WTC11 (cell line): ENCODE data around the gene PROC.

Source experiments
- ATF3 ChIP-seq: sonication (generic); formaldehyde crosslinking; conservative IDR thresholded peaks from 2 replicates; pipeline ENCODE4 v1.8.1; 2022; ENCODE audit warnings: mild to moderate bottlenecking, missing genetic modification reagents
- CBFB ChIP-seq: sonication (generic); formaldehyde crosslinking; IDR thresholded peaks from 2 replicates; pipeline ENCODE4 v1.8.1; 2022; ENCODE audit warnings: mild to moderate bottlenecking, low read depth, missing genetic modification reagents
- CREB1 ChIP-seq: sonication (generic); formaldehyde crosslinking; IDR thresholded peaks from 2 replicates; pipeline ENCODE4 v1.8.0; 2023; ENCODE audit warnings: mild to moderate bottlenecking, missing genetic modification reagents
- CTCF ChIP-seq: fragments of 200-600 bp; IDR thresholded peaks from 2 replicates; pipeline ENCODE4 v1.8.0; 2022; ENCODE audit warnings: antibody characterized with exemption
- ELF4 ChIP-seq: sonication (generic); formaldehyde crosslinking; IDR thresholded peaks from 2 replicates; pipeline ENCODE4 v1.8.1; 2022; ENCODE audit warnings: low read depth, mild to moderate bottlenecking, moderate library complexity, missing genetic modification reagents
- EMX1 ChIP-seq: fragments of 250-450 bp; sonication (Bioruptor Pico); IDR thresholded peaks from 2 replicates; pipeline ENCODE4 v1.8.0; 2021; ENCODE audit warnings: mild to moderate bottlenecking
- ESRRA ChIP-seq: sonication (generic); formaldehyde crosslinking; IDR thresholded peaks from 2 replicates; pipeline ENCODE4 v1.8.1; 2022; ENCODE audit warnings: mild to moderate bottlenecking, missing genetic modification reagents, borderline replicate concordance
- PRDM15 ChIP-seq: sonication (generic); formaldehyde crosslinking; IDR thresholded peaks from 2 replicates; pipeline ENCODE4 v1.8.0; 2022; ENCODE audit warnings: missing genetic modification reagents
- SMAD4 ChIP-seq: sonication (generic); formaldehyde crosslinking; IDR thresholded peaks from 2 replicates; pipeline ENCODE4 v1.8.0; 2022; ENCODE audit warnings: mild to moderate bottlenecking, missing genetic modification reagents
- SP1 ChIP-seq: sonication (generic); formaldehyde crosslinking; conservative IDR thresholded peaks from 2 replicates; pipeline ENCODE4 v1.8.1; 2022; ENCODE audit warnings: missing genetic modification reagents
- ZNF263 ChIP-seq: sonication (generic); formaldehyde crosslinking; IDR thresholded peaks from 2 replicates; pipeline ENCODE4 v1.8.1; 2022; ENCODE audit warnings: low read depth, mild to moderate bottlenecking, moderate library complexity, missing genetic modification reagents
- ZNF317 ChIP-seq: sonication (generic); formaldehyde crosslinking; IDR thresholded peaks from 2 replicates; pipeline ENCODE4 v1.8.1; 2023; ENCODE audit warnings: low read depth, mild to moderate bottlenecking, moderate library complexity, missing genetic modification reagents, borderline replicate concordance
- TF ChIP-seq, protein P1 (sequence below): sonication (generic); formaldehyde crosslinking; IDR thresholded peaks from 2 replicates; pipeline ENCODE4 v1.8.1; 2023; ENCODE audit warnings: mild to moderate bottlenecking, missing genetic modification reagents, moderate library complexity
- TF ChIP-seq, protein P2 (sequence below): sonication (generic); formaldehyde crosslinking; IDR thresholded peaks from 2 replicates; pipeline ENCODE4 v1.8.1; 2022; ENCODE audit warnings: mild to moderate bottlenecking, missing genetic modification reagents, moderate library complexity, borderline replicate concordance

GRCh38 chr2:127388423-127389164 lies 29.6 kb upstream of the PROC start:
- no peak for TF ChIP-seq CTCF
- no peak for TF ChIP-seq SP1 (CRISPR knock-in tag)
- no peak for TF ChIP-seq CREB1 (CRISPR knock-in tag)
- TF ChIP-seq ATF3 (CRISPR knock-in tag): no peak
- TF ChIP-seq EMX1 (CRISPR knock-in tag): no peak
- TF ChIP-seq PRDM15 (CRISPR knock-in tag): no peak
- TF ChIP-seq SMAD4 (CRISPR knock-in tag): no peak
- no peak for TF ChIP-seq ELF4 (CRISPR knock-in tag)
- TF ChIP-seq ZNF263: no peak
- TF ChIP-seq ZNF317 (CRISPR knock-in tag): no peak
- TF ChIP-seq, protein P1, sequence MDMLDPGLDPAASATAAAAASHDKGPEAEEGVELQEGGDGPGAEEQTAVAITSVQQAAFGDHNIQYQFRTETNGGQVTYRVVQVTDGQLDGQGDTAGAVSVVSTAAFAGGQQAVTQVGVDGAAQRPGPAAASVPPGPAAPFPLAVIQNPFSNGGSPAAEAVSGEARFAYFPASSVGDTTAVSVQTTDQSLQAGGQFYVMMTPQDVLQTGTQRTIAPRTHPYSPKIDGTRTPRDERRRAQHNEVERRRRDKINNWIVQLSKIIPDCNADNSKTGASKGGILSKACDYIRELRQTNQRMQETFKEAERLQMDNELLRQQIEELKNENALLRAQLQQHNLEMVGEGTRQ (CRISPR knock-in tag): no peak
- TF ChIP-seq CBFB (CRISPR knock-in tag): no peak
- TF ChIP-seq, protein P2, sequence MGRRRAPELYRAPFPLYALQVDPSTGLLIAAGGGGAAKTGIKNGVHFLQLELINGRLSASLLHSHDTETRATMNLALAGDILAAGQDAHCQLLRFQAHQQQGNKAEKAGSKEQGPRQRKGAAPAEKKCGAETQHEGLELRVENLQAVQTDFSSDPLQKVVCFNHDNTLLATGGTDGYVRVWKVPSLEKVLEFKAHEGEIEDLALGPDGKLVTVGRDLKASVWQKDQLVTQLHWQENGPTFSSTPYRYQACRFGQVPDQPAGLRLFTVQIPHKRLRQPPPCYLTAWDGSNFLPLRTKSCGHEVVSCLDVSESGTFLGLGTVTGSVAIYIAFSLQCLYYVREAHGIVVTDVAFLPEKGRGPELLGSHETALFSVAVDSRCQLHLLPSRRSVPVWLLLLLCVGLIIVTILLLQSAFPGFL (CRISPR knock-in tag): no peak
- no peak for TF ChIP-seq ESRRA (CRISPR knock-in tag)
